Activated CD4-positive, alpha-beta T cell treated with anti-CD3 and anti-CD28 coated beads, Interleukin-2, amount 10 ng/mL, durations not matched to agents 24 days and 14 days (primary cell): Measurements from ENCODE around the gene THSD4. TPM values are rescaled to one million over a fixed set of nuclear protein-coding genes. Genes with fewer than 3 reads are reported as not detected.

ENCODE experiments used
- DNase-seq: peaks from one replicate; pipeline ENCODE4 v3.0.0; 2022
- H3K27ac Mint-ChIP-seq: one replicate; pipeline ENCODE4 v1.8.0; 2022; ENCODE audit warnings: mild to moderate bottlenecking, mixed read lengths
- H3K27me3 Mint-ChIP-seq: one replicate; pipeline ENCODE4 v1.8.0; 2022; ENCODE audit warnings: mixed read lengths
- H3K36me3 Mint-ChIP-seq: one replicate; pipeline ENCODE4 v1.8.0; 2022; ENCODE audit warnings: low read depth, mild to moderate bottlenecking, mixed read lengths
- H3K4me1 Mint-ChIP-seq: one replicate; pipeline ENCODE4 v1.8.0; 2021; ENCODE audit warnings: mixed read lengths
- H3K4me3 Mint-ChIP-seq: one replicate; pipeline ENCODE4 v1.8.0; 2022; ENCODE audit warnings: mild to moderate bottlenecking, moderate library complexity, mixed read lengths
- H3K9me3 Mint-ChIP-seq: one replicate; pipeline ENCODE4 v1.8.0; 2021; ENCODE audit warnings: mixed read lengths
- intact Hi-C: fragments of 100-400 bp; cut with micrococcal nuclease; formaldehyde crosslinking; loops from one replicate; pipeline ENCODE4 v1.15.1; 2023
- total RNA-seq: library from RNA; stranded (reverse); gene quantifications from 2 replicates; pipeline ENCODE4 v1.2.3, GENCODE V29; 2022

THSD4 gene
- total RNA-seq, 1 donor from 2014 or later: not detected

DNA sequence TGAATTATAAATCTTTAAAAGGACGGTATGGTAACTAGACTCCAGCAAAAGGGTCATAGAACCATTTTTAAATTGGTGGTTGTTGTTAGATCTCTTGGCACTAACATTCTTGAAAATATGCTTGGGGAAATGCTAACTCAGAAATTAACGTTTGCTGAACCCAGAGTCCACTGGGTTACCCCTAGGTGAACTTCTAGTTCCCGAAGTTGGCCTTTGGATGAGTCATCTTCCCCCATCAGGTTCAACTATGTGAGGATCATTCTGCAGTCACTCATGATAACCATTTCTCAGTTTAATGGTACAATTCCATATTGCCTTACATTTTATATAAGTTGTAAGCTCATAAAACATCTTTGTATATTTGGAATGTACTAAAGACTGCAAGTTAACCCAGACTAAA, 204.7 kb downstream of the THSD4 start:
- Mint-ChIP-seq H3K27ac (no peak overlapping the region), H3K36me3 (no peaks in the 10 kb centered on the region), H3K4me3 (no peak overlapping the region), H3K4me1 (no peaks in the 10 kb centered on the region), H3K27me3 (no peaks in the 10 kb centered on the region), H3K9me3 (peaks cover 11% of the 10 kb centered on the region)
- intact Hi-C loops: no loop called here
- DNase-seq: no peak

GRCh38 chr15:71323082-71323481, 207.8 kb downstream of the THSD4 start:
- intact Hi-C loops: no loop called here
- Mint-ChIP-seq H3K27me3 (no peaks in the 10 kb centered on the region), H3K36me3 (no peaks in the 10 kb centered on the region)

DNA sequence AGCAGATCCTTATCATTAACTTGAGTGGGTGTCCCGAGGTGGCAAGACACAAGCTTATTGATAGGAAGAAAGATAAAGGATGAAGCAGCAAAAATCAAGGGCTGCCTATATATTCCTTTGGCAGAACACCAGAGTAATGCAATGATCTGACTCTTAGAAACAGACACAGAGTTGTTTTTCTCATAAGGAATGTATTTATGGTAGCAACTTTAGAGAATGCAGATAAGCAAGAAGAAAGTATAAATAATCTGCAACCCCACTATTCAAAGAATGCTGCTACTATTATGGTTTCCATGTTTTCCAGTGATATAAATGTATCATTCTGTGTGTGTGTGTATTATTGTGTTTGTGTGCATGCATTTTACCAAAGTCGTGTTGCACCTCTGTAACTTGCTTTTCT, 208.3 kb downstream of the THSD4 start:
- Mint-ChIP-seq H3K27ac (no peak overlapping the region), H3K4me3 (no peak overlapping the region), H3K4me1 (no peaks in the 10 kb centered on the region), H3K36me3 (no peaks in the 10 kb centered on the region), H3K9me3 (no peaks in the 10 kb centered on the region), H3K27me3 (no peaks in the 10 kb centered on the region)
- DNase-seq: no peak
- intact Hi-C loops: no loop called here

More at GRCh38 chr15:71323082-71323481, 207.8 kb downstream of the THSD4 start:
- no peak for DNase-seq
- Mint-ChIP-seq H3K27ac (no peak overlapping the region), H3K4me3 (no peak overlapping the region), H3K9me3 (peaks cover under 1% of the 10 kb centered on the region), H3K4me1 (no peaks in the 10 kb centered on the region)

DNA sequence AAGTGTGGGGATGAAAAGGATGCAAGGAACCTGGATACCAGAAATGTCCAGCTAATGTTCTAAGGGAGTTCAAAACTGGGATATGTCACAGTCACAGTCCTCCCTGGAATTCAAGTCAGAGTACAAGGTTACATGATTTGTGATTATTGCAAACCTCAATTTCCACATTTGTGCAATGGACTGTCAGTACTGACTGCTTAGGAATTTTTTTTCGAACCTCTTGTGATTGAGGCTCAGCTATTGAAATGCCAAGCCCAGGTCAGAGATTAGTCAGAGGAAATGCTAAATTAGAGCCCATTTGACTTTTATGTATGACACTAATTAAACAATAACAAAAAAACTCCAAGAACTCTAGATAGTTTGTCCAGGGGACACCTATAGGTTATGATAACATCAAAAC, 210.2 kb downstream of the THSD4 start:
- H3K27ac Mint-ChIP-seq: no peak overlapping the region
- DNase-seq: no peak
- no peaks in the 10 kb centered on the region for H3K36me3 Mint-ChIP-seq
- no peak overlapping the region for H3K4me3 Mint-ChIP-seq
- H3K4me1 Mint-ChIP-seq: no peaks in the 10 kb centered on the region
- no peaks in the 10 kb centered on the region for H3K9me3 Mint-ChIP-seq
- H3K27me3 Mint-ChIP-seq: no peaks in the 10 kb centered on the region
- intact Hi-C loops: no loop called here

- H3K9me3 Mint-ChIP-seq: no peaks in the 10 kb centered on the region
Measured at GRCh38 chr15:71328453-71328852, 213.2 kb downstream of the THSD4 start.

GRCh38 chr15:71329041-71329440, 213.8 kb downstream of the THSD4 start:
- no peak for DNase-seq
- Mint-ChIP-seq H3K4me3 (no peak overlapping the region), H3K27ac (no peak overlapping the region), H3K4me1 (peaks cover 2% of the 10 kb centered on the region), H3K27me3 (no peaks in the 10 kb centered on the region), H3K9me3 (no peaks in the 10 kb centered on the region), H3K36me3 (no peaks in the 10 kb centered on the region)
- intact Hi-C loops: no loop called here

More at GRCh38 chr15:71328453-71328852, 213.2 kb downstream of the THSD4 start:
- no peak overlapping the region for H3K4me3 Mint-ChIP-seq
- H3K36me3 Mint-ChIP-seq: no peaks in the 10 kb centered on the region
- DNase-seq: no peak
- intact Hi-C loops: no loop called here
- no peaks in the 10 kb centered on the region for H3K27me3 Mint-ChIP-seq
- no peaks in the 10 kb centered on the region for H3K4me1 Mint-ChIP-seq
- no peak overlapping the region for H3K27ac Mint-ChIP-seq

DNA sequence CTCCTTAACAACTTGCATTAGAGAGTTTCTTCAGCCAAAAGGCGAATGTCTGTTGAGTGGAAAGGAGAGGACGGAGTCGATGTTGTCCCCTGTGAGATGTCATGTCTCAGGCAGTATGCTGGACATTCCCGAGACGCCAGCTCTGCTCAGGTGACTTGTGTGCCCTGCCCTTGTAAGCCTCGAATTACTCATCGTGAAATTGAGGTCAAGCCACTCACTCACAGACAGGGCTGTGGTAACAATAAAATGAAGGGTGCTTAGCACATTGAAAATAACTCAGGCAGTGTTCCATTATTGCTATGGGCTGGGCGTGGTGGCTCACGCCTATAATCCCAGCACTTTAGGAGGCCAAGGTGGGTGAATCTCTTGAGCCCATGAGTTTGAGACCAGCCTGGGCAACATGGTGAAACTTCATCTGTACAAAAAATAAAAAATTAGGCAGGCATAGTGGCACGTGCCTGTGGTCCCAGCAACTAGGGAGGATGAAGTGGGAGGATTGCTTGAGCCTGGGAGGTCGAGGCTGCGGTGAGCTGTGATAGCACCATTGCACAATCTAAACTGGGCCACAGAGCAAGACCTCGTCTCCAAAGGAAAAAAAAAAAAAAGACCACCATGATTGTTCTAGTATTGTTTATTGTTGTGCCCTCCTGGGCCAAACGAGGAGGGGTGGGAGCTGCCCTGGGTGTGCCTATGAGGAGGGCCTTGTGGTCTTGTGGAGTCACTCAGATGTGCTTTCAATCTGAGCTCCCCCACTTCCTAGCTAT, 214.4 kb downstream of the THSD4 start:
- H3K9me3 Mint-ChIP-seq: no peaks in the 10 kb centered on the region
- H3K4me3 Mint-ChIP-seq: no peak overlapping the region
- H3K36me3 Mint-ChIP-seq: no peaks in the 10 kb centered on the region

DNA sequence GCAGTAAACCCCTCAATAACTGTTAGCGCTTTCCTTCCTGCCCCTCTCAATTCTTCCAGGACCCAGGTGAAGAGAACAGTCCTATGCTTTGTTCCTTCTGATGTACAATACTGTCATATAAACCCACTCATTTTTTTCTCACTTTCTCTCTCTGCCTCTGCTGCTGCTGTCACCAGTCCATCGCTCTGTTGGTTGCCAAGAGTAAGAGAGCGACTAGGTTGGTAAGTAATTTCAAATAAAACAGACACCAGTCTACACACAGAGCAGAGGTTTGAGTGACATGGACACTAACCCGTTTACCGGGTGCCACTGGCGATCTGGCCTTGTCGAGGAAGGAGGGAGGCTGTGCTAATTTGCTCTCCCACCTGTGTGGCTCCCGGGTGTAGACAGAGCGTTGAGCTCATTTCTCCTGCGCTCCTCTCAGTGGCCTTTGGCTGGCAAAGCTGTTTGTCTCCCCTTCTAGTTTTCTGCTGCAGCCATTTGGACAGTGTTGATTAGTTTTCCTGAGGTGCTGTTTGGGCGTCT, 215.4 kb downstream of the THSD4 start:
- Mint-ChIP-seq H3K9me3 (no peaks in the 10 kb centered on the region), H3K36me3 (no peaks in the 10 kb centered on the region), H3K27ac (no peak overlapping the region), H3K4me3 (no peak overlapping the region), H3K4me1 (peaks cover 2% of the 10 kb centered on the region), H3K27me3 (no peaks in the 10 kb centered on the region)
- intact Hi-C loops: no loop called here
- no peak for DNase-seq

More for the DNA sequence above, 214.4 kb downstream of the THSD4 start:
- intact Hi-C loops: no loop called here
- Mint-ChIP-seq H3K27ac (no peak overlapping the region), H3K27me3 (no peaks in the 10 kb centered on the region), H3K4me1 (peaks cover 2% of the 10 kb centered on the region)
- DNase-seq: no peak

GRCh38 chr15:71331173-71331572, 215.9 kb downstream of the THSD4 start:
- Mint-ChIP-seq H3K27ac (no peak overlapping the region), H3K4me1 (peaks cover 2% of the 10 kb centered on the region), H3K27me3 (no peaks in the 10 kb centered on the region), H3K4me3 (no peak overlapping the region), H3K9me3 (no peaks in the 10 kb centered on the region), H3K36me3 (no peaks in the 10 kb centered on the region)
- intact Hi-C loops: no loop called here
- no peak for DNase-seq

GRCh38 chr15:71332431-71333004, 217.2 kb downstream of the THSD4 start:
- DNase-seq: no peak
- Mint-ChIP-seq H3K27me3 (peaks cover 2% of the 10 kb centered on the region), H3K9me3 (no peaks in the 10 kb centered on the region), H3K36me3 (no peaks in the 10 kb centered on the region), H3K4me3 (no peak overlapping the region), H3K4me1 (peaks cover 2% of the 10 kb centered on the region), H3K27ac (no peak overlapping the region)
- intact Hi-C loops: no loop called here

DNA sequence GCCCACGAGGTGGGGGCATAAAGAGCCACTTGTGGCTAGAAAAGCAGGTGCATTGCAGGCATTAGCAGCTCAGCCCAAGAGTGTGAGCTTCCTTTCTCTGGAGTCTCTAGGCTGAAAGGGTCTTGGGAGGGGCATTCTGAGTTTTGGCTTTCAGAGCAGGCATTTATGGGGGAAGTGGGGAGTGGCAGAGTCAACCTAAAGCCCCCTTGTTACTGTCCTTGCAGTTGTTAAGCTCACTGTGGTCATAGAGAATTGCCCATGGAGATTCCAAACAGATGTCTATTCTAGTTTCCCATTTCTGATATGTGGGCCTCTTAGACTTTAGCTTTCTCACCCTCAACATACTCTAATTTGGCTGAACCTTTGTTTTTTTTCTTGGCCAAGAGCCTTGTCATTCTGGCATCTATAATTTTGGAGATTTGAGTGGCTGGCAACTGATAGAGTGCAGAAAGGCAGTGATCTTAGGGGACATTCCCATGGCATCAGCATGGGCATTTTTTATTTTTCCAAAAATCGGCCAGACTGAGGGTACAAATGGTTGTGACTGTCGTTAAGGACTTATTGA, 217.9 kb downstream of the THSD4 start:
- H3K36me3 Mint-ChIP-seq: no peaks in the 10 kb centered on the region
- DNase-seq: no peak
- no peak overlapping the region for H3K4me3 Mint-ChIP-seq
- no peak overlapping the region for H3K27ac Mint-ChIP-seq
- peaks cover 2% of the 10 kb centered on the region for H3K4me1 Mint-ChIP-seq
- peaks cover 2% of the 10 kb centered on the region for H3K27me3 Mint-ChIP-seq
- intact Hi-C loops: no loop called here
- no peaks in the 10 kb centered on the region for H3K9me3 Mint-ChIP-seq

DNA sequence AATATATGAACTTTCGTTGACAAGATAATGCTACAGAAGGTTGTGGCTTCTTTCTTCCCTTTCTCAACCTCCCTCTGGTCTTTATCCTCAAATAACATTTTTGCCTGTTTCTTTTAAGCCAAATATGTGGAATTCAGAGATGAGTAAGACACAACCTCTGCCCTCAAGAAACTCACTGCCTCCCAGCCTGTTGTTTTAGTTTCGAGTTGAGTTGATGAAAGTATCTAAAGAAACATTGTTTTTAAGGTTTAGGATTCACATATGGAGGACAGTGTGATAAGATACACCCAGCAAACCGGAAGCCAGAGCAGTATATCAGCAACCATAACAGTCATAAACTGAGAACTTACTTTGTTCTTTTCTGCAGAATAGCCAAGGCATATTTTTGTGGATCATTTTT, 218.6 kb downstream of the THSD4 start:
- Mint-ChIP-seq H3K36me3 (no peaks in the 10 kb centered on the region), H3K4me3 (no peak overlapping the region), H3K27me3 (peaks cover 2% of the 10 kb centered on the region), H3K27ac (no peak overlapping the region), H3K9me3 (no peaks in the 10 kb centered on the region), H3K4me1 (peaks cover 2% of the 10 kb centered on the region)
- intact Hi-C loops: no loop called here
- DNase-seq: no peak

- H3K9me3 Mint-ChIP-seq: no peaks in the 10 kb centered on the region
- peaks cover 2% of the 10 kb centered on the region for H3K27me3 Mint-ChIP-seq
- H3K4me1 Mint-ChIP-seq: peaks cover 2% of the 10 kb centered on the region
- H3K27ac Mint-ChIP-seq: no peak overlapping the region
- intact Hi-C loops: no loop called here
- H3K36me3 Mint-ChIP-seq: no peaks in the 10 kb centered on the region
- no peak for DNase-seq
- no peak overlapping the region for H3K4me3 Mint-ChIP-seq
Measured at GRCh38 chr15:71334434-71334833, 219.2 kb downstream of the THSD4 start.

- DNase-seq: no peak
- Mint-ChIP-seq H3K27ac (no peak overlapping the region), H3K4me1 (peaks cover 2% of the 10 kb centered on the region), H3K27me3 (peaks cover 2% of the 10 kb centered on the region), H3K9me3 (no peaks in the 10 kb centered on the region), H3K36me3 (no peaks in the 10 kb centered on the region), H3K4me3 (no peak overlapping the region)
- intact Hi-C loops: no loop called here
Measured at GRCh38 chr15:71334873-71335272, 219.6 kb downstream of the THSD4 start.
